GM12878 (cell line): ENCODE results near the gene NUDCD3. TPM values are rescaled to one million over a fixed set of nuclear protein-coding genes. Genes with fewer than 3 reads are reported as not detected.

Experiments used
- ATAC-seq: fragments of 200-7000 bp; cut with Tn5 transposase; 3 replicates; pipeline ENCODE4 v1.9.1; 2020; ENCODE audit warnings: mild to moderate bottlenecking, moderate library complexity
- BruUV-seq: library from RNA; stranded (reverse); fragments of 400-500 nt; replicated peaks from 2 replicates; lab custom pipeline; 2021; lab: Mats Ljungman, UMichigan
- CTCF ChIA-PET: fragments of 300-600 bp; sonication (Branson Sonifier 250); formaldehyde crosslinking; extraction: SDS; loops from one replicate; lab custom pipeline; 2021; ENCODE audit warnings: inconsistent platforms; lab: Yijun Ruan, JAX
- POLR2A ChIA-PET: fragments of 350-600 bp; formaldehyde crosslinking; extraction: SDS; loops from one replicate; lab custom pipeline; 2021; ENCODE audit warnings: inconsistent platforms; lab: Charles Lee
- RAD21 ChIA-PET: fragments of 300-600 bp; sonication (Branson Sonifier 250); formaldehyde crosslinking; loops from one replicate; lab custom pipeline; 2023; ENCODE audit warnings: antibody characterized with exemption; ENCODE audit not compliant: unreplicated experiment; lab: Charles Lee
- SMC1A ChIA-PET: fragments of 300-600 bp; sonication (Branson Sonifier 250); formaldehyde crosslinking; loops from one replicate; lab custom pipeline; 2023; ENCODE audit not compliant: unreplicated experiment, uncharacterized antibody; lab: Charles Lee
- DNase-seq: peaks from one replicate; pipeline ENCODE4 v3.0.0-alpha.2; 2011; ENCODE audit warnings: low read depth, low spot score
- FAIRE-seq: peaks from 3 replicates; lab custom pipeline; 2011; peaks lifted over from hg19 to GRCh38; lab: Jason Lieb, UNC
- H2AFZ ChIP-seq: 2 replicates; pipeline ENCODE4 v1.6.0; 2011; ENCODE audit warnings: low read depth, low read length, control low read depth; ENCODE audit not compliant: control insufficient read depth
- H3K27ac ChIP-seq: 2 replicates; pipeline ENCODE4 v1.5.1; 2011; ENCODE audit warnings: control low read depth; ENCODE audit not compliant: control insufficient read depth, insufficient read depth
- H3K27me3 ChIP-seq, 2 experiments: replicated peaks in 1 of 2; 2 replicates each; pipeline versions ENCODE4 v1.6.0 to v1.6.1; 2011; ENCODE audit warnings: low read length in 1 of 2; ENCODE audit not compliant: control insufficient read depth in 2 of 2, insufficient read depth in 2 of 2
- H3K36me3 ChIP-seq, 2 experiments: 2 replicates each; pipeline ENCODE4 v1.5.1; 2011; ENCODE audit warnings: low read length in 1 of 2; ENCODE audit not compliant: control insufficient read depth in 2 of 2, insufficient read depth in 2 of 2
- H3K4me1 ChIP-seq: 2 replicates; pipeline ENCODE4 v1.6.1; 2011; ENCODE audit warnings: mild to moderate bottlenecking, low read length, moderate library complexity, mixed read lengths; ENCODE audit not compliant: control insufficient read depth, insufficient read depth
- H3K4me2 ChIP-seq: 2 replicates; pipeline ENCODE4 v1.6.0; 2011; ENCODE audit warnings: control low read depth; ENCODE audit not compliant: control insufficient read depth, insufficient read depth
- H3K4me3 ChIP-seq: fragments of 200-600 bp; sonication (generic); 2 replicates; pipeline ENCODE4 v1.5.1; 2016
- H3K79me2 ChIP-seq: 2 replicates; pipeline ENCODE4 v1.6.0; 2011; ENCODE audit warnings: low read length; ENCODE audit not compliant: control insufficient read depth, insufficient read depth
- H3K9ac ChIP-seq: 2 replicates; pipeline ENCODE4 v1.8.0; 2011; ENCODE audit warnings: low read length, control low read depth, mixed read lengths; ENCODE audit not compliant: control insufficient read depth, insufficient read depth
- H3K9me3 ChIP-seq: replicated peaks from 3 replicates; pipeline ENCODE4 v1.5.1; 2011; ENCODE audit warnings: mild to moderate bottlenecking, low read length; ENCODE audit not compliant: control insufficient read depth, insufficient read depth
- H4K20me1 ChIP-seq: 2 replicates; pipeline ENCODE4 v1.6.0; 2011; ENCODE audit not compliant: control insufficient read depth, insufficient read depth
- ATF7 ChIP-seq: fragments of 450-650 bp; IDR thresholded peaks from 2 replicates; pipeline ENCODE4 v1.6.1; 2016; ENCODE audit warnings: low read depth, mild to moderate bottlenecking
- BACH1 ChIP-seq: fragments of 450-650 bp; IDR thresholded peaks from 2 replicates; pipeline ENCODE4 v1.6.1; 2017; ENCODE audit warnings: mild to moderate bottlenecking, borderline replicate concordance
- EGR1 ChIP-seq, 2 experiments: IDR thresholded peaks; 1 replicate in 1 of 2; 2 replicates in 1 of 2; pipeline ENCODE4 v1.6.1; 2011 to 2012; ENCODE audit warnings: low read depth in 2 of 2, low read length in 2 of 2, borderline replicate concordance in 1 of 2, mild to moderate bottlenecking in 1 of 2, moderate library complexity in 1 of 2
- HCFC1 ChIP-seq: fragments of 150-350 bp; IDR thresholded peaks from 2 replicates; pipeline ENCODE4 v1.6.1; 2014; ENCODE audit warnings: low read length
- IRF4 ChIP-seq: IDR thresholded peaks from 2 replicates; pipeline ENCODE4 v1.6.1; 2011; ENCODE audit warnings: low read depth, low read length
- MTA2 ChIP-seq: fragments of 450-650 bp; IDR thresholded peaks from 2 replicates; pipeline ENCODE4 v1.6.1; 2016; ENCODE audit warnings: low read depth, mild to moderate bottlenecking, moderate library complexity
- POLR2A ChIP-seq: IDR thresholded peaks from 2 replicates; pipeline ENCODE4 v1.6.1; 2011; ENCODE audit warnings: low read depth, mild to moderate bottlenecking, low read length
- POLR2AphosphoS5 ChIP-seq: IDR thresholded peaks from 2 replicates; pipeline ENCODE4 v1.6.1; 2011; ENCODE audit warnings: mild to moderate bottlenecking, low read length, inconsistent platforms
- RUNX3 ChIP-seq: IDR thresholded peaks from 2 replicates; pipeline ENCODE4 v1.6.1; 2012; ENCODE audit warnings: low read length, inconsistent platforms
- SREBF1 ChIP-seq: IDR thresholded peaks from 2 replicates; pipeline ENCODE4 v1.6.1; 2012; ENCODE audit warnings: mild to moderate bottlenecking, low read length
- ZNF622 ChIP-seq: fragments of 450-650 bp; IDR thresholded peaks from 2 replicates; pipeline ENCODE4 v1.6.1; 2017; ENCODE audit warnings: mild to moderate bottlenecking, inconsistent platforms
- WGBS: methylation state at CpG from one replicate; pipeline ENCODE4 v1.1.6; 2016; ENCODE audit warnings: low lambda C conversion rate; ENCODE audit not compliant: insufficient replicate concordance, insufficient coverage; ENCODE audit errors: missing lambda C conversion rate; 5-methylcytosine and 5-hydroxymethylcytosine counted together
- in situ Hi-C: fragments of 300-500 bp; cut with MboI; formaldehyde crosslinking; loops from 9 replicates; pipeline ENCODE4 v1.14.3; 2018; ENCODE audit warnings: mixed read lengths
- intact Hi-C: fragments of 100-400 bp; cut with micrococcal nuclease; formaldehyde crosslinking; loops from one replicate; pipeline ENCODE4 v1.14.2; 2022; ENCODE audit not compliant: unreplicated experiment
- polyA plus RNA-seq, 11 experiments: library from polyadenylated mRNA; depleted of rRNA in 4 of 11; unstranded in 6 of 11; stranded (reverse) in 5 of 11; fragments of >200 nt; fragmentation: Nextera tagmentation in 4 of 11; fragmentation: Illumina TruSeq in 1 of 11; extraction: Ambion mirVana in 4 of 11; extraction: Trizol in 1 of 11; gene quantifications; 1 replicate in 1 of 11; 2 replicates in 10 of 11; pipeline versions ENCODE4 v1.2.1 to v1.2.3, GENCODE V29; 2011 to 2016; ENCODE audit warnings: inconsistent platforms in 2 of 11, missing spikeins in 2 of 11, low read depth in 1 of 11
- total RNA-seq, 4 experiments: library from RNA; depleted of rRNA in 3 of 4; stranded (reverse); fragments of >200 nt in 3 of 4; fragmentation: Illumina TruSeq in 1 of 4; extraction: Trizol in 1 of 4; gene quantifications; 2 replicates each; pipeline versions ENCODE4 v1.2.1 to v1.2.3, GENCODE V29; 2013 to 2021

The NUDCD3 gene
- total and polyA plus RNA-seq, 10 of the 15 experiments (the other 5 are each of a cell fraction or from before 2014, with no cell fraction given): 25.0 to 89.8 (median 46.4) TPM

GRCh38 chr7:44385434-44386138 lies 104.9 kb downstream of the NUDCD3 start:
- Histone ChIP-seq H3K27ac (no peak overlapping the region), H3K9ac (no peak overlapping the region), H3K79me2 (no peaks in the 10 kb centered on the region), H3K4me2 (no peak overlapping the region), H3K27me3 (no peaks in the 10 kb centered on the region), H3K4me1 (no peaks in the 10 kb centered on the region), H3K4me3 (no peak overlapping the region), H3K9me3 (no peaks in the 10 kb centered on the region), H3K36me3 (peaks cover 5 to 17% of the 10 kb centered on the region in 2 experiments), H2AFZ (no peak overlapping the region), H4K20me1 (no peaks in the 10 kb centered on the region)
- ChIA-PET SMC1A (no interaction called here), RAD21 (no interaction called here), CTCF (no interaction called here), POLR2A (no interaction called here)
- WGBS: 89% methylated on average over 13 of the region's 13 CpGs
- no TSS peak for BruUV-seq
- ATAC-seq (no peak), FAIRE-seq (no peak), DNase-seq (no peak)
- intact Hi-C loops (no loop called here), in situ Hi-C loops (no loop called here)
- TF ChIP-seq POLR2AphosphoS5 (no peak), POLR2A (no peak), EGR1 (IDR thresholded peaks at IDR 0.05; ENCODE audit: borderline replicate concordance in 1 of 2, low read depth in 2 of 2, low read length in 2 of 2) (no peak), MTA2 (no peak), IRF4 (no peak), BACH1 (no peak), RUNX3 (no peak), HCFC1 (no peak), ZNF622 (no peak), ATF7 (no peak), SREBF1 (no peak)
